SK-N-SH treated with all-trans-retinoic acid at 6 μM for 48 hours (cell line): ENCODE results near the gene HSF2.
A peak's percentile ranks its signal among the peaks of the same experiment; 100 is the strongest.

Experiments
- ATAC-seq: fragments of 200-7000 bp; cut with Tn5 transposase; 3 replicates; pipeline ENCODE4 v1.9.1; 2020; ENCODE audit warnings: mild to moderate bottlenecking, moderate library complexity
- ARNTL ChIP-seq: fragments of 450-650 bp; formaldehyde crosslinking; IDR thresholded peaks from 2 replicates; pipeline ENCODE4 v1.5.0; 2020; ENCODE audit warnings: low read depth, mild to moderate bottlenecking, moderate library complexity, borderline replicate concordance
- BACH2 ChIP-seq: fragments of 250-450 bp; sonication (Bioruptor Pico); IDR thresholded peaks from 2 replicates; pipeline ENCODE4 v1.9.0; 2021; ENCODE audit warnings: mild to moderate bottlenecking, borderline replicate concordance
- CSDC2 ChIP-seq: fragments of 250-450 bp; sonication (Bioruptor Pico); IDR thresholded peaks from 2 replicates; pipeline ENCODE4 v1.5.0; 2020; ENCODE audit warnings: mild to moderate bottlenecking, moderate library complexity
- ESRRG ChIP-seq: fragments of 250-450 bp; sonication (Bioruptor Pico); IDR thresholded peaks from 2 replicates; pipeline ENCODE4 v1.6.1; 2021; ENCODE audit warnings: mild to moderate bottlenecking
- GLIS3 ChIP-seq: fragments of 250-450 bp; sonication (Bioruptor Pico); IDR thresholded peaks from 2 replicates; pipeline ENCODE4 v1.5.0; 2020; ENCODE audit warnings: mild to moderate bottlenecking, moderate library complexity
- ISL1 ChIP-seq: fragments of 250-450 bp; sonication (Bioruptor Pico); IDR thresholded peaks from 2 replicates; pipeline ENCODE4 v2.1.2; 2022; ENCODE audit warnings: mild to moderate bottlenecking, moderate library complexity
- OSR1 ChIP-seq: fragments of 250-450 bp; sonication (Bioruptor Pico); IDR thresholded peaks from 2 replicates; pipeline ENCODE4 v1.8.0; 2022; ENCODE audit warnings: moderate library complexity, mild to moderate bottlenecking, inconsistent platforms
- PATZ1 ChIP-seq: fragments of 250-450 bp; sonication (Bioruptor Pico); IDR thresholded peaks from 2 replicates; pipeline ENCODE4 v1.8.0; 2020; ENCODE audit warnings: mild to moderate bottlenecking, moderate library complexity, borderline replicate concordance
- POU6F1 ChIP-seq: fragments of 250-450 bp; sonication (Bioruptor Pico); IDR thresholded peaks from 2 replicates; pipeline ENCODE4 v1.8.0; 2021; ENCODE audit warnings: low read depth, mild to moderate bottlenecking, moderate library complexity, borderline replicate concordance
- PPARA ChIP-seq: fragments of 250-450 bp; sonication (Bioruptor Pico); IDR thresholded peaks from 2 replicates; pipeline ENCODE4 v1.5.0; 2020; ENCODE audit warnings: mild to moderate bottlenecking, borderline replicate concordance
- SNAI2 ChIP-seq: fragments of 250-450 bp; sonication (Bioruptor Pico); IDR thresholded peaks from 2 replicates; pipeline ENCODE4 v1.5.0; 2020; ENCODE audit warnings: mild to moderate bottlenecking, moderate library complexity
- TCF4 ChIP-seq: fragments of 250-450 bp; sonication (Bioruptor Pico); IDR thresholded peaks from 2 replicates; pipeline ENCODE4 v1.8.0; 2021; ENCODE audit warnings: mild to moderate bottlenecking, moderate library complexity, borderline replicate concordance
- TOX ChIP-seq: fragments of 250-450 bp; sonication (Bioruptor Pico); IDR thresholded peaks from 2 replicates; pipeline ENCODE4 v1.8.0; 2021; ENCODE audit warnings: mild to moderate bottlenecking, moderate library complexity, borderline replicate concordance
- TSHZ2 ChIP-seq: fragments of 250-450 bp; sonication (Bioruptor Pico); IDR thresholded peaks from 2 replicates; pipeline ENCODE4 v1.5.0; 2020; ENCODE audit warnings: mild to moderate bottlenecking, moderate library complexity
- ZC3H10 ChIP-seq: fragments of 250-450 bp; sonication (Bioruptor Pico); IDR thresholded peaks from 2 replicates; pipeline ENCODE4 v1.5.1; 2021; ENCODE audit warnings: mild to moderate bottlenecking, moderate library complexity
- ZFP3 ChIP-seq: fragments of 250-450 bp; sonication (Bioruptor Pico); IDR thresholded peaks from 2 replicates; pipeline ENCODE4 v1.5.0; 2020; ENCODE audit warnings: mild to moderate bottlenecking, moderate library complexity
- ZFP30 ChIP-seq: fragments of 450-650 bp; formaldehyde crosslinking; IDR thresholded peaks from 2 replicates; pipeline ENCODE4 v1.5.0; 2022; ENCODE audit warnings: mild to moderate bottlenecking, moderate library complexity
- ZNF565 ChIP-seq: fragments of 450-650 bp; formaldehyde crosslinking; conservative IDR thresholded peaks from 2 replicates; pipeline ENCODE4 v1.5.0; 2020; ENCODE audit warnings: low read depth, mild to moderate bottlenecking, moderate library complexity
- ZNF70 ChIP-seq: fragments of 450-650 bp; formaldehyde crosslinking; IDR thresholded peaks from 2 replicates; pipeline ENCODE4 v1.5.0; 2020; ENCODE audit warnings: mild to moderate bottlenecking, moderate library complexity
- ZNF8 ChIP-seq: fragments of 450-650 bp; formaldehyde crosslinking; IDR thresholded peaks from 2 replicates; pipeline ENCODE4 v1.5.0; 2020; ENCODE audit warnings: mild to moderate bottlenecking, moderate library complexity
- TF ChIP-seq, protein P1 (sequence below): fragments of 250-450 bp; sonication (Bioruptor Pico); IDR thresholded peaks from 2 replicates; pipeline ENCODE4 v1.5.1; 2020; ENCODE audit warnings: low read depth, mild to moderate bottlenecking, moderate library complexity
- TF ChIP-seq, protein P2 (sequence below): fragments of 250-450 bp; sonication (Bioruptor Pico); IDR thresholded peaks from 2 replicates; pipeline ENCODE4 v1.5.1; 2021; ENCODE audit warnings: mild to moderate bottlenecking, moderate library complexity

The HSF2 gene

DNA sequence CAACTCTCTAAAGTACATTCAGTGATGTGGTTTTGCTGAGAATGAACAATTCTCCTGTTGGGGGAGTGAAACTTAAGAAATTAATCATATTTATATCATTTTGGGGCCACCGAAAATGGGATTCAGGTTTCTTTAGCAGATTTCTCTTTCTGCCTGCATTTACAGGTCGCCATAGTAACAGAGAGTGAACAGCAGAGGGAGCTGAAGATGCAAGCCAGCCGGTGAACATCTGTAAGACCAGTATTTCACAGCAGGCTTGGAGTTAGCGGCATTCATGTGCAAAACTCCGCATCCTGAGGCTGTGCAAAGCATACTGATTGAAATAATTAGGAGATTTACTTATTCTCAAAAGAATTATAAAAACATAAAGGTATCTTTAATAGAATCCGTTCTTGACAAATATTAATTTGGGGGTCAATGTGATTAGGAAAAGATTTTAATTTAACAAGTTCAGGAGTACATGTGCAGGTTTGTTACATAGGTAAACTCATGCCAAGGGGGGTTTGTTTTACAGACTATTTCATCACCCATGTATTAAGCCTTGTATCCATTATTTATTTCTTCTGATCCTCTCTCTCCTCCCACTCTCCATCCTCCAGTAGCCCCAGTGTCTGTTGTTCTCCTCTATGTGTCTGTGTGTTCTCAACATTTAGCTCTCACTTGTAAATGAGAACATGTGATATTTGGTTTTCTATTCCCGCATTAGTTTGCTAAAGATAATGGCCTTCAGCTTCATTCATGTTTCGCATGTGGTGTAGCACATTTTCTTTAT, 17.8 kb upstream of the HSF2 start:
- ATAC-seq: peak; percentile 96
- no peak for TF ChIP-seq SNAI2
- no peak for TF ChIP-seq ZFP3 (CRISPR knock-in tag)
- TF ChIP-seq ZFP30 (CRISPR knock-in tag): no peak
- TF ChIP-seq ZNF70: no peak
- TF ChIP-seq PPARA: no peak
- TF ChIP-seq ZNF565: no peak
- no peak for TF ChIP-seq ESRRG
- no peak for TF ChIP-seq CSDC2
- no peak for TF ChIP-seq TSHZ2 (CRISPR knock-in tag)
- no peak for TF ChIP-seq POU6F1 (CRISPR knock-in tag)
- no peak for TF ChIP-seq ZC3H10
- no peak for TF ChIP-seq GLIS3 (CRISPR knock-in tag)
- no peak for TF ChIP-seq ARNTL (CRISPR knock-in tag)
- TF ChIP-seq, protein P1, sequence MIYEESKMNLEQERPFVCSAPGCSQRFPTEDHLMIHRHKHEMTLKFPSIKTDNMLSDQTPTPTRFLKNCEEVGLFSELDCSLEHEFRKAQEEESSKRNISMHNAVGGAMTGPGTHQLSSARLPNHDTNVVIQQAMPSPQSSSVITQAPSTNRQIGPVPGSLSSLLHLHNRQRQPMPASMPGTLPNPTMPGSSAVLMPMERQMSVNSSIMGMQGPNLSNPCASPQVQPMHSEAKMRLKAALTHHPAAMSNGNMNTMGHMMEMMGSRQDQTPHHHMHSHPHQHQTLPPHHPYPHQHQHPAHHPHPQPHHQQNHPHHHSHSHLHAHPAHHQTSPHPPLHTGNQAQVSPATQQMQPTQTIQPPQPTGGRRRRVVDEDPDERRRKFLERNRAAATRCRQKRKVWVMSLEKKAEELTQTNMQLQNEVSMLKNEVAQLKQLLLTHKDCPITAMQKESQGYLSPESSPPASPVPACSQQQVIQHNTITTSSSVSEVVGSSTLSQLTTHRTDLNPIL (CRISPR knock-in tag): no peak
- no peak for TF ChIP-seq TOX (CRISPR knock-in tag)
- no peak for TF ChIP-seq BACH2 (CRISPR knock-in tag)
- TF ChIP-seq, all 23 proteins: peak for 0

GRCh38 chr6:122385857-122386612, 13.4 kb upstream of the HSF2 start:
- TF ChIP-seq ZNF8 (CRISPR knock-in tag) (no peak), ESRRG (no peak), TCF4 (no peak), PATZ1 (CRISPR knock-in tag) (no peak), ZFP30 (CRISPR knock-in tag) (no peak), OSR1 (CRISPR knock-in tag) (no peak), ZNF565 (no peak), CSDC2 (no peak), POU6F1 (CRISPR knock-in tag) (no peak), ISL1 (CRISPR knock-in tag) (no peak)
- TF ChIP-seq, protein P2, sequence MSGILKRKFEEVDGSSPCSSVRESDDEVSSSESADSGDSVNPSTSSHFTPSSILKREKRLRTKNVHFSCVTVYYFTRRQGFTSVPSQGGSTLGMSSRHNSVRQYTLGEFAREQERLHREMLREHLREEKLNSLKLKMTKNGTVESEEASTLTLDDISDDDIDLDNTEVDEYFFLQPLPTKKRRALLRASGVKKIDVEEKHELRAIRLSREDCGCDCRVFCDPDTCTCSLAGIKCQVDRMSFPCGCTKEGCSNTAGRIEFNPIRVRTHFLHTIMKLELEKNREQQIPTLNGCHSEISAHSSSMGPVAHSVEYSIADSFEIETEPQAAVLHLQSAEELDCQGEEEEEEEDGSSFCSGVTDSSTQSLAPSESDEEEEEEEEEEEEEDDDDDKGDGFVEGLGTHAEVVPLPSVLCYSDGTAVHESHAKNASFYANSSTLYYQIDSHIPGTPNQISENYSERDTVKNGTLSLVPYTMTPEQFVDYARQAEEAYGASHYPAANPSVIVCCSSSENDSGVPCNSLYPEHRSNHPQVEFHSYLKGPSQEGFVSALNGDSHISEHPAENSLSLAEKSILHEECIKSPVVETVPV: no peak
- TF ChIP-seq, protein P1 (CRISPR knock-in tag): no peak
- ATAC-seq: no peak
